Activated gamma-delta T cell treated with Interleukin-2 at 50 U/mL for 16 hours (primary cell): ENCODE results near the gene SEL1L.
"Not testable (repeated sequence)": the region's sequence is repeated elsewhere in the genome, so short reads cannot be mapped to it uniquely, and the experiment has no call there.

Experiments
- DNase-seq: peaks from one replicate; pipeline ENCODE4 v3.0.0-alpha.2; 2020

Gene SEL1L

GRCh38 chr14:81473456-81474147 is 60.1 kb downstream of the SEL1L start:
- DNase-seq: no peak

- no peak for DNase-seq
These were observed 61.4 kb downstream of the SEL1L start for GRCh38 chr14:81472096-81472800.

GRCh38 chr14:81471062-81471461 is 62.6 kb downstream of the SEL1L start:
- DNase-seq: no peak

GRCh38 chr14:81470557-81470826 is 63.2 kb downstream of the SEL1L start:
- DNase-seq: not testable (repeated sequence)

GRCh38 chr14:81466854-81467253 is 66.8 kb downstream of the SEL1L start:
- no peak for DNase-seq

- no peak for DNase-seq
These were observed 68.0 kb downstream of the SEL1L start for GRCh38 chr14:81465507-81466228.

GRCh38 chr14:81465003-81465392 is 68.7 kb downstream of the SEL1L start:
- DNase-seq: not testable (repeated sequence)

- DNase-seq: peak; percentile 61
These were observed 69.2 kb downstream of the SEL1L start for GRCh38 chr14:81464253-81465002.

GRCh38 chr14:81462356-81462755 is 71.3 kb downstream of the SEL1L start:
- not testable (repeated sequence) for DNase-seq

GRCh38 chr14:81459912-81460311 is 73.7 kb downstream of the SEL1L start:
- no peak for DNase-seq

- DNase-seq: no peak
These were observed 75.3 kb downstream of the SEL1L start for GRCh38 chr14:81458352-81458751.

- DNase-seq: no peak
These were observed 78.3 kb downstream of the SEL1L start for GRCh38 chr14:81455390-81455789.

GRCh38 chr14:81454572-81455218 is 79.0 kb downstream of the SEL1L start:
- DNase-seq: no peak

GRCh38 chr14:81453166-81453766 is 80.4 kb downstream of the SEL1L start:
- peak; percentile 45 for DNase-seq

- no peak for DNase-seq
These were observed 81.1 kb downstream of the SEL1L start for GRCh38 chr14:81452341-81453133.

GRCh38 chr14:81450976-81451375 is 82.7 kb downstream of the SEL1L start:
- DNase-seq: no peak

- no peak for DNase-seq
These were observed 83.5 kb downstream of the SEL1L start for GRCh38 chr14:81450100-81450531.

- DNase-seq: no peak
These were observed 84.1 kb downstream of the SEL1L start for GRCh38 chr14:81449576-81449975.

GRCh38 chr14:81449114-81449513 is 84.5 kb downstream of the SEL1L start:
- no peak for DNase-seq

- no peak for DNase-seq
These were observed 86.5 kb downstream of the SEL1L start for GRCh38 chr14:81447021-81447764.
